Measurements from ENCODE around the gene GP5.

The GP5 gene

DNA sequence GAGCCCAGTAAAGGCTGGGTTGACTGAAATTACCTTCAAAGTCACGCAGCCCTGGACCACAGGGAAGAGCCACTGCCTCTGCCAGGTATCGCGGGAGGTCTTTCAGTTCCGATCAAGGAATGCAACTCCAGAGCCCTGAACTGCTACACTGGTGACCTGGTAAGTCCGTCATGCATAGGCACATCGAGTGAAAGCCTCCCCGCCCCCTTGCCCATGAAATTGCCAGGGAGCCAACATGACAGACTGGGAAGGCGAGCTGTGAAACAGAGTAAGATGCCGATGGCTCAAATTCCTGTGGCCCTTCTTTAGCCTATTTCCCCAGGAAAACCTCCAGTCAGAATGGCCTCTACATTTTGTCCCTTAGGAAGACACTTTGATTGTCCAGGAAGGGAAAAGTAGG lies 2.3 kb upstream of the GP5 start:
- Histone ChIP-seq H3K9me3 (replicated peaks in 1 of 2; ENCODE audit: control insufficient read depth in 2 of 2, insufficient read depth in 1 of 2, low read depth in 1 of 2, low read length in 2 of 2) (peaks cover 3 to 6% of the 10 kb centered on the region in 2 donors), H2BK5ac (ENCODE audit: low read length) (no peak overlapping the region), H3K18ac (ENCODE audit: low read length) (no peak overlapping the region), H3K36me3 (replicated peaks in 1 of 2; ENCODE audit: control insufficient read depth in 2 of 2, insufficient read depth in 2 of 2, low read length in 2 of 2) (peaks cover 3 to 32% of the 10 kb centered on the region in 2 donors), H2AFZ (ENCODE audit: low read length) (no peak overlapping the region), H2BK120ac (ENCODE audit: low read depth, low read length) (no peak overlapping the region), H3K4me2 (ENCODE audit: insufficient read depth, low read length, poor library complexity, severe bottlenecking) (no peak overlapping the region), H3K4me3 (ENCODE audit: low read length in 2 of 2) (no peak overlapping the region), H4K8ac (ENCODE audit: low read depth, low read length) (no peak overlapping the region), H3K4ac (ENCODE audit: low read length) (no peak overlapping the region), H3K14ac (ENCODE audit: low read length) (no peak overlapping the region), H3K23ac (ENCODE audit: low read depth, low read length, poor library complexity) (no peak overlapping the region), H3K79me1 (ENCODE audit: low read depth, low read length) (no peaks in the 10 kb centered on the region), H3K9ac (ENCODE audit: low read depth, low read length, poor library complexity) (no peak overlapping the region), H3K27ac (replicated peaks; ENCODE audit: low read length) (no peak overlapping the region), H3K27me3 (ENCODE audit: control insufficient read depth in 3 of 3, insufficient read depth in 3 of 3, low read depth in 1 of 3, low read length in 3 of 3) (peaks cover 0 to 22% (median 2%) of the 10 kb centered on the region in 3 experiments), H2AK5ac (ENCODE audit: low read depth, low read length) (no peak overlapping the region), H2BK12ac (ENCODE audit: low read length) (no peak overlapping the region), H2BK15ac (ENCODE audit: low read length) (no peak overlapping the region), H3K4me1 (ENCODE audit: control insufficient read depth in 2 of 2, insufficient read depth in 1 of 2, low read depth in 1 of 2, low read length in 2 of 2) (peaks cover 4 to 8% of the 10 kb centered on the region in 2 donors), H4K91ac (ENCODE audit: low read depth, low read length, poor library complexity) (no peak overlapping the region)
- WGBS, 2 donors (ENCODE audit: extremely low coverage in 2 of 2, insufficient read length in 2 of 2, insufficient replicate concordance in 1 of 2) = no CpG with 5 or more reads among the region's 9 CpGs
- no peak for DNase-seq (ENCODE audit: low spot score)

DNA sequence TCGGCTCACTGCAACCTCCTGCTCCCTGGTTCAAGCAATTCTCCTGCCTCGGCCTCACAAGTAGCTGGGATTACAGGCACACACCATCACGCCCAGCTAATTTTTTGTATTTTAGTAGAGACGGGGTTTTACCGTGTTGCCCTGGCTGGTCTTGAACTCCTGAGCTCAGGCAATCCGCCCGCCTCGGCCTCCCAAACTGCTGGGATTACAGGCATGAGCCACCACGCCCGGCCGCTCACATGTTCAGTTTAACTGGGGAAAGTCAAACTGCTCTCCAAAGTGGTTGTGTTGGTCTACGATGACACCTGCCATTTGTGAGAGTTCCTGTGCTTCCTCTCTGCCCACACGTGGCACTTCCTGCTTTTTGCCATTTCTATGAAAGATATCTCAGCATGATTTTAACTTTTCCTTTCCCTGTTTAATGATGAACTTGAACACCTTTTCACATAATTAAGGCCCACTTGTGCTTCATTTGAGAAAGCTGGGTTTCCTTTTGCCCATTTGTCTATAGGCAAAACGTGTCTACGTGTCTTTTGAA lies 877 bp upstream of the GP5 start:
- Histone ChIP-seq H3K4me2 (ENCODE audit: insufficient read depth, low read length, poor library complexity, severe bottlenecking) (no peak overlapping the region), H3K4me3 (ENCODE audit: low read length in 2 of 2) (no peak overlapping the region), H2BK5ac (ENCODE audit: low read length) (no peak overlapping the region), H3K9ac (ENCODE audit: low read depth, low read length, poor library complexity) (no peak overlapping the region), H2AK5ac (ENCODE audit: low read depth, low read length) (no peak overlapping the region), H3K36me3 (replicated peaks in 1 of 2; ENCODE audit: control insufficient read depth in 2 of 2, insufficient read depth in 2 of 2, low read length in 2 of 2) (peaks cover 0 to 20% of the 10 kb centered on the region in 2 donors), H3K27me3 (ENCODE audit: control insufficient read depth in 3 of 3, insufficient read depth in 3 of 3, low read depth in 1 of 3, low read length in 3 of 3) (peaks cover 0 to 22% (median 2%) of the 10 kb centered on the region in 3 experiments), H2BK15ac (ENCODE audit: low read length) (no peak overlapping the region), H3K4me1 (ENCODE audit: control insufficient read depth in 2 of 2, insufficient read depth in 1 of 2, low read depth in 1 of 2, low read length in 2 of 2) (peaks cover 7 to 21% of the 10 kb centered on the region in 2 donors), H3K23ac (ENCODE audit: low read depth, low read length, poor library complexity) (no peak overlapping the region), H4K91ac (ENCODE audit: low read depth, low read length, poor library complexity) (no peak overlapping the region), H4K8ac (ENCODE audit: low read depth, low read length) (no peak overlapping the region), H3K4ac (ENCODE audit: low read length) (no peak overlapping the region), H2AFZ (ENCODE audit: low read length) (no peak overlapping the region), H3K9me3 (replicated peaks in 1 of 2; ENCODE audit: control insufficient read depth in 2 of 2, insufficient read depth in 1 of 2, low read depth in 1 of 2, low read length in 2 of 2) (peaks cover 3 to 6% of the 10 kb centered on the region in 2 donors), H3K79me1 (ENCODE audit: low read depth, low read length) (no peaks in the 10 kb centered on the region), H3K14ac (ENCODE audit: low read length) (no peak overlapping the region), H3K18ac (ENCODE audit: low read length) (no peak overlapping the region), H3K27ac (replicated peaks; ENCODE audit: low read length) (no peak overlapping the region), H2BK12ac (ENCODE audit: low read length) (no peak overlapping the region), H2BK120ac (ENCODE audit: low read depth, low read length) (no peak overlapping the region)
- DNase-seq (ENCODE audit: low spot score) = no peak
- no CpG with 5 or more reads among the region's 15 CpGs for WGBS, 2 donors (ENCODE audit: extremely low coverage in 2 of 2, insufficient read length in 2 of 2, insufficient replicate concordance in 1 of 2)

DNA sequence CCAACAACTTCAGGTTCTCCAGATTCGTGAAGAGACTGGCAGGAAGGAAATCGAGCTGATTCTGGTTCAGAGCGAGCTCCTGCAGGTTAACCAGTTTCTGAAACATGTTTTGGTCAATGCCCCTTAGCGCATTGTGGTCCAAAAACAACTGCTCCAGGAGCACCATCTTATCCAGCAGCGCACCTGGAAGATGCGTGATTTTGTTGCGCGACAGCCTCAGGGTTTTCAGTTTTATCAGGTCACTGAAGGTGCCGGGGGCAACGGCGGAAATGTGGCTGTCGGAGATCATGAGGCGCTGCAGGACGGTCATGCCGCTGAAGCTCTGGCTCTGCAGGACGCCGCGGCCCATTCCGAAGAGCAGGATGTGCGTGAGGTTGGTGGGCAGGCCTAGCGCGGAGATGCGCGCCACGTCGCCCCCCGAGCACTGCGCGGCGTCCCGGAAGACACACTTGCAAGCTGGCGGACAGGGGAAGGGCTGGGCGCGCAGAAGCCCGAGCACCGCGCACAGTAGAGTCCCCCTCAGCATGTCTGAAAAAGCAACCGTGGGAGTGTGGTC lies 1.2 kb downstream of the GP5 start:
- Histone ChIP-seq H3K4me3 (ENCODE audit: low read length in 2 of 2) (peak overlapping the region in 1 of 2 donors; percentile 57), H4K91ac (ENCODE audit: low read depth, low read length, poor library complexity) (no peak overlapping the region)
- no peak for DNase-seq (ENCODE audit: low spot score)

DNA sequence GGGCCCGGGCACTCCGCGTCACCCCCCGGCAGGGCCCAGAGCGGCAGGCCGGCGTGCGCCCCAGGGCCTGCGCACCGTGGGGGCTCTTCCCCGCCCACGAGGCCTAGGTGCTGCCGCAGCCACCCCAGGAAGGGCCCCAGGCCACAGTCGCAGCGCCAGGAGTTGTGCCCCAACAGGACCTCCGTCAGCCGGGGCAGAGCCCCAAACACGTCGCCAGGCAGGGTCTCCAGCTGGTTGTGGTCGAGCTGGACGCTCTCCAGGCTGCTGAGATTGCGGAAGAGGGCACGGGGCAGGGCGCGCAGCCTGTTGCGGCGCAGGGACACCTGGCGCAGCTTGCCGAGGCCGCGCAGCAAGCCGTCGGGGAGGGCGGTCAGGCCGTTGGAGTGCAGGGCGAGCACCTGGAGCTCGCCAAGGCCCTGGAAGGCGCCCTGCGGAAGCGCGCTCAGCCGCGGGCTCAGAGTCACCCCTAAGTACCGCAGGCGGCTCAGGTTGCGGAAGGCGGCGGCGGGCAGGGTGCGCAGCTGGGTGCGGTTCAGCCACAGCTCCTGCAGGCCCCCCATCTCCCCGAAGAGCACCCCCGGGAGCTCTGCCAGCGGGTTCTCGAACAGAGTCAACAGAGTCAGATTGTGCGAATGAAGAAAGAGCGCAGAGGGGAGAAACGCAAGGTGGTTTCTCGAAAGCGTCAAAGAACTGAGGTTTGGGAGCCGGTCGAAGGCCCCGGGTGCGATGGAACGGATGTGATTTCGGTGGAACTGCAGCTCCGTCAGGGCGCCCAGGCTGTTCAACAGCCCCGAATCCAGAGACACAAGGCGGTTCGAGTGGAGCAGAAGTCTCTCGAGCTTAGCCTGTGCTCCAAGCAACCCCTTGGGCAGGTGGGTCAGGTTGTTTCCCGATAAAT lies 2.0 kb downstream of the GP5 start:
- peaks cover 3 to 6% of the 10 kb centered on the region in 2 donors for H3K9me3 ChIP-seq (replicated peaks in 1 of 2; ENCODE audit: control insufficient read depth in 2 of 2, insufficient read depth in 1 of 2, low read depth in 1 of 2, low read length in 2 of 2)
- H3K4ac ChIP-seq (ENCODE audit: low read length) = no peak overlapping the region
- H2BK15ac ChIP-seq (ENCODE audit: low read length) = peak overlapping the region; percentile 74
- no peaks in the 10 kb centered on the region for H3K79me1 ChIP-seq (ENCODE audit: low read depth, low read length)
- no peak overlapping the region for H2AFZ ChIP-seq (ENCODE audit: low read length)
- H3K9ac ChIP-seq (ENCODE audit: low read depth, low read length, poor library complexity) = peak overlapping the region; percentile 73
- no peak overlapping the region for H2BK120ac ChIP-seq (ENCODE audit: low read depth, low read length)
- peak overlapping the region; percentile 94 for H3K18ac ChIP-seq (ENCODE audit: low read length)
- H3K36me3 ChIP-seq (replicated peaks in 1 of 2; ENCODE audit: control insufficient read depth in 2 of 2, insufficient read depth in 2 of 2, low read length in 2 of 2) = peaks cover 0 to under 1% of the 10 kb centered on the region in 2 donors
- H3K4me2 ChIP-seq (ENCODE audit: insufficient read depth, low read length, poor library complexity, severe bottlenecking) = peak overlapping the region; percentile 47
- peaks cover 0 to 22% (median 2%) of the 10 kb centered on the region in 3 experiments for H3K27me3 ChIP-seq (ENCODE audit: control insufficient read depth in 3 of 3, insufficient read depth in 3 of 3, low read depth in 1 of 3, low read length in 3 of 3)
- H3K14ac ChIP-seq (ENCODE audit: low read length) = peak overlapping the region; percentile 85
- peak overlapping the region; percentile 92 for H3K23ac ChIP-seq (ENCODE audit: low read depth, low read length, poor library complexity)
- no peak overlapping the region for H2BK5ac ChIP-seq (ENCODE audit: low read length)
- peak overlapping the region; percentile 94 for H2BK12ac ChIP-seq (ENCODE audit: low read length)
- H3K27ac ChIP-seq (replicated peaks; ENCODE audit: low read length) = no peak overlapping the region
- no peak overlapping the region for H4K8ac ChIP-seq (ENCODE audit: low read depth, low read length)
- H2AK5ac ChIP-seq (ENCODE audit: low read depth, low read length) = peak overlapping the region; percentile 70
- no peak overlapping the region for H4K91ac ChIP-seq (ENCODE audit: low read depth, low read length, poor library complexity)
- peaks cover 7 to 22% of the 10 kb centered on the region in 2 donors for H3K4me1 ChIP-seq (ENCODE audit: control insufficient read depth in 2 of 2, insufficient read depth in 1 of 2, low read depth in 1 of 2, low read length in 2 of 2)
- no peak for DNase-seq (ENCODE audit: low spot score)
- WGBS, 2 donors (ENCODE audit: extremely low coverage in 2 of 2, insufficient read length in 2 of 2, insufficient replicate concordance in 1 of 2) = no CpG with 5 or more reads among the region's 73 CpGs
- H3K4me3 ChIP-seq (ENCODE audit: low read length in 2 of 2) = peak overlapping the region in 1 of 2 donors; percentile 50

More for the DNA sequence above, 1.2 kb downstream of the GP5 start:
- peak overlapping the region; percentile 19 for H3K4ac ChIP-seq (ENCODE audit: low read length)
- H2BK15ac ChIP-seq (ENCODE audit: low read length) = peak overlapping the region; percentile 74
- no peak overlapping the region for H4K8ac ChIP-seq (ENCODE audit: low read depth, low read length)
- no CpG with 5 or more reads among the region's 38 CpGs for WGBS, 2 donors (ENCODE audit: extremely low coverage in 2 of 2, insufficient read length in 2 of 2, insufficient replicate concordance in 1 of 2)
- H2BK12ac ChIP-seq (ENCODE audit: low read length) = no peak overlapping the region
- H3K9ac ChIP-seq (ENCODE audit: low read depth, low read length, poor library complexity) = no peak overlapping the region
- no peaks in the 10 kb centered on the region for H3K79me1 ChIP-seq (ENCODE audit: low read depth, low read length)
- no peak overlapping the region for H2AK5ac ChIP-seq (ENCODE audit: low read depth, low read length)
- H3K4me2 ChIP-seq (ENCODE audit: insufficient read depth, low read length, poor library complexity, severe bottlenecking) = peak overlapping the region; percentile 36
- no peak overlapping the region for H2AFZ ChIP-seq (ENCODE audit: low read length)
- no peak overlapping the region for H3K14ac ChIP-seq (ENCODE audit: low read length)
- H3K4me1 ChIP-seq (ENCODE audit: control insufficient read depth in 2 of 2, insufficient read depth in 1 of 2, low read depth in 1 of 2, low read length in 2 of 2) = peaks cover 7 to 26% of the 10 kb centered on the region in 2 donors
- H2BK120ac ChIP-seq (ENCODE audit: low read depth, low read length) = no peak overlapping the region
- peak overlapping the region; percentile 70 for H3K18ac ChIP-seq (ENCODE audit: low read length)
- H3K36me3 ChIP-seq (replicated peaks in 1 of 2; ENCODE audit: control insufficient read depth in 2 of 2, insufficient read depth in 2 of 2, low read length in 2 of 2) = peaks cover 0 to 3% of the 10 kb centered on the region in 2 donors
- H2BK5ac ChIP-seq (ENCODE audit: low read length) = no peak overlapping the region
- peaks cover 0 to 22% (median 2%) of the 10 kb centered on the region in 3 experiments for H3K27me3 ChIP-seq (ENCODE audit: control insufficient read depth in 3 of 3, insufficient read depth in 3 of 3, low read depth in 1 of 3, low read length in 3 of 3)
- no peak overlapping the region for H3K27ac ChIP-seq (replicated peaks; ENCODE audit: low read length)
- H3K23ac ChIP-seq (ENCODE audit: low read depth, low read length, poor library complexity) = peak overlapping the region; percentile 69
- peaks cover 3 to 6% of the 10 kb centered on the region in 2 donors for H3K9me3 ChIP-seq (replicated peaks in 1 of 2; ENCODE audit: control insufficient read depth in 2 of 2, insufficient read depth in 1 of 2, low read depth in 1 of 2, low read length in 2 of 2)

Measured in neuronal stem cell (in vitro differentiated cells).